Brain microvascular endothelial cell (primary cell): ENCODE results near the gene THADA.

Source experiments
- DNase-seq: peaks from one replicate; pipeline ENCODE4 v3.0.0-alpha.2; 2020
- H3K27ac ChIP-seq: fragments of 250-450 bp; sonication (Bioruptor Pico); 2 replicates; pipeline ENCODE4 v1.5.1; 2020; ENCODE audit warnings: mild to moderate bottlenecking, moderate library complexity
- H3K27me3 ChIP-seq: fragments of 250-450 bp; sonication (Bioruptor Pico); replicated peaks from 2 replicates; pipeline ENCODE4 v1.5.1; 2020; ENCODE audit warnings: mild to moderate bottlenecking
- H3K36me3 ChIP-seq: fragments of 250-450 bp; sonication (Bioruptor Pico); replicated peaks from 2 replicates; pipeline ENCODE4 v1.5.1; 2020; ENCODE audit warnings: mild to moderate bottlenecking
- H3K4me3 ChIP-seq: 2 replicates; pipeline ENCODE4 v1.5.1; 2011; ENCODE audit warnings: low read depth, mild to moderate bottlenecking, control low read depth, low read length, moderate library complexity
- in situ Hi-C: cut with HindIII; loops from 2 replicates; pipeline ENCODE4 v1.10.0; 2017; ENCODE audit warnings: low sequenced_read_pairs, low pct_ligation_motif_present
- TF ChIP-seq, protein P1 (sequence below): IDR thresholded peaks from 2 replicates; pipeline ENCODE4 v1.5.1; 2011; ENCODE audit warnings: low read depth, mild to moderate bottlenecking, moderate library complexity, low read length, control low read depth, inconsistent platforms; ENCODE audit errors: missing control alignments

Gene THADA

DNA sequence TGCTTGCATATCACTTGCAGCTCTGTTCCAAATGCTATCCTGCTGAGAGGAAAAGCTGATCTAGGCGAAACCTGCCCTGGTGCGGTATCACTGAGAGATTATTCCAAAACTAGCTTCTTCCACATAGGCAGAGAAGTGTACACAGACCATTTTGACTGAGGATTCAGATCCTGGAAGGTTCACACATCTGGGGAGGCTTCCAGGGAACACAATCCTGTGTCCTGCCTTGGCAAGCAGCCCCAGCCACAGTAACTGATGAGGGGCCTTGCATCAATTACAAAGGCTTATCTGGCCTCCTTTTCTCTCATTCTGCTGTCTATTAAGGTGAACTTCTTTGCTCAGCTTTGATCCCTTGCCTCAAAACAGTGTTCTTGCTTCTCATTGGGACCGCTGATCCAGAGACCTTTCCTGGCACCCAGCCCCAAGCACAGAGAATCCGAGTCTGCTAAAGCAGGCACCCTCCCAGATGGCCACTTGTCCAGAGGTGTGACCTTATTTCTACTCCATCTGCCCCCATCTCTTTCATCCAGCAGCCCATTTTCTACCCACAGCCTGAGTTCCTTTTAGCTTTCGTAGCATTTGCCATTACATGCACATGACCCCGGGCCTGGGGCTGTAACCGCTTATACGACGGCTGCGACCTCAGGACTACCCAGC is 317.1 kb downstream of the THADA start:
- DNase-seq, result no peak
- in situ Hi-C loops, result no loop called here
- H3K4me3 ChIP-seq, result no peak overlapping the region
- H3K27ac ChIP-seq, result no peak overlapping the region
- no peaks in the 10 kb centered on the region for H3K27me3 ChIP-seq
- TF ChIP-seq, protein P1, sequence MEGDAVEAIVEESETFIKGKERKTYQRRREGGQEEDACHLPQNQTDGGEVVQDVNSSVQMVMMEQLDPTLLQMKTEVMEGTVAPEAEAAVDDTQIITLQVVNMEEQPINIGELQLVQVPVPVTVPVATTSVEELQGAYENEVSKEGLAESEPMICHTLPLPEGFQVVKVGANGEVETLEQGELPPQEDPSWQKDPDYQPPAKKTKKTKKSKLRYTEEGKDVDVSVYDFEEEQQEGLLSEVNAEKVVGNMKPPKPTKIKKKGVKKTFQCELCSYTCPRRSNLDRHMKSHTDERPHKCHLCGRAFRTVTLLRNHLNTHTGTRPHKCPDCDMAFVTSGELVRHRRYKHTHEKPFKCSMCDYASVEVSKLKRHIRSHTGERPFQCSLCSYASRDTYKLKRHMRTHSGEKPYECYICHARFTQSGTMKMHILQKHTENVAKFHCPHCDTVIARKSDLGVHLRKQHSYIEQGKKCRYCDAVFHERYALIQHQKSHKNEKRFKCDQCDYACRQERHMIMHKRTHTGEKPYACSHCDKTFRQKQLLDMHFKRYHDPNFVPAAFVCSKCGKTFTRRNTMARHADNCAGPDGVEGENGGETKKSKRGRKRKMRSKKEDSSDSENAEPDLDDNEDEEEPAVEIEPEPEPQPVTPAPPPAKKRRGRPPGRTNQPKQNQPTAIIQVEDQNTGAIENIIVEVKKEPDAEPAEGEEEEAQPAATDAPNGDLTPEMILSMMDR, result no peak
- H3K36me3 ChIP-seq, result peaks cover under 1% of the 10 kb centered on the region

DNA sequence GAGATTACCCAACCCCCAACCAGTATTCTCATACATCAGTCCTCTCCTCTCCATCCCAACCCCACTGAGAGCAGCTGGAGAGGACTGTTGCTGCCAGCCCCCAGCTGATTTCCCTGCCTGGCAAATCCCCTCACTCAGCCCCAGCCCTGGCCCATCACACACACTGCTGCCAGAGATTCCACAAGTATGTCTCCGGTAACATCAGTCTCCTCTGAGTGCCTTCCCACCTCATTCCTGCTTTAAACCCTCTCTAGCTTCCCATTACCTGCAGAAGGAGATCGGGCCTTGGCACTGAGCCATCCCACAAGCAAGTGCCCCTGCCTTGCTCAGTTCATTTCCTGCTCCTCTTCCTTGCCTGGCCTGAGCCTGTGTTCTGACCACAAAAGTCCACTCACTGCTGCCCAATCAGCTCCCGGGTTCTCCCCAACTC is 318.9 kb downstream of the THADA start:
- H3K4me3 ChIP-seq, result no peak overlapping the region
- no peak for DNase-seq
- TF ChIP-seq, protein P1, result no peak

DNA sequence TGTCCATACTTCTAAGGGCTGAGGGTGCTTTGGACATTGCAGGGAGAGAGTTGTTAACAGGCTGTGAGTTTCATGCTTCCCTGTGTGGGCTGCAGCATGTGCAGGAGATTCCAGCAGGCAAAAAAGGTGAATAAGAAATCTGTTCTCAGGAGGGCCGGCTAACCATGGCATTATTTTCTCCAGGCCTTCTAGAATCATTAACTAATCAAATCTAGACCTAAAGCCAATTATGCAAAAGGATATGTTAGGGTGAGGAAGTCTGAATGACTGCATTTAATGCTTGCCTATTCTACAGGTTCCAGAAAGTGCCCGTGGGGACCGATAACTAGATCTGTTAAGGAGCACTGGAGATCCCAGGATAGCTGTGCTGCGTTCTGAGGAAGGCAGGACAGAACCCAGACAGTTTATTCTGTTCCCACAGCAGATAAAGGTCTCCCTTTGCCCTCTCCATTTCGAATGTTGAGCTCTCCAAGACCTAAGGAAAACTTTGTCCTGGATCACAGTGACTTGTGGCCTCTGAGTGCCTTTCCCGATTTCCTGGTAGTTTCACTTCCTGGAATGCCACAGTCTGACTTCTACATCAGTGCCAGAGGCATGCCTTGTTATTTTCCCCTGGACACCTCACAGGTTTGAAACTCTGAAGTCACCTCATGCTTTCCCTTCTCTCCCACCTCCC is 319.4 kb downstream of the THADA start:
- H3K36me3 ChIP-seq, result no peaks in the 10 kb centered on the region
- in situ Hi-C loops, result no loop called here
- no peak overlapping the region for H3K27ac ChIP-seq
- H3K4me3 ChIP-seq, result no peak overlapping the region
- no peaks in the 10 kb centered on the region for H3K27me3 ChIP-seq
- no peak for DNase-seq
- TF ChIP-seq, protein P1, result no peak

More for the DNA sequence above, 318.9 kb downstream of the THADA start:
- Histone ChIP-seq H3K27me3 (no peaks in the 10 kb centered on the region), H3K27ac (no peak overlapping the region), H3K36me3 (no peaks in the 10 kb centered on the region)
- in situ Hi-C loops, result no loop called here

DNA sequence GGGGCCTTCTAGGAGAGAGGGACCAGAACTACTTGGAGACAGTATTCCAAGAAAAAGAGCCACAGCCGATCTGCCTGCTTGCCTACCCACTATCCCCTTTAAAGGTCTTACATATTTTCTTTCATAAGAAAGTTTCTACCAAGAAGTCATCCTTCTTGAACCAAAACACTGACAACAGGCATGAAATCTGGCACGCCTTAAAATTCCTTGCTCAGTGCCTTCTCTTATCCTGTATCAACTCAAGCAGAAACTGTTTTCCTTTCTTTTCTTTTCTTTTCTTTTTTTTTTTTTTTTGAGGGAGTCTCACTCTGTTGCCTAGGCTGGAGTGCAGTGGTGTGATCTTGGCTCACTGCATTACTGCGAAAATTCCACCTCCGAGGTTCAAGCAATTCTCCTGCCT is 321.1 kb downstream of the THADA start:
- TF ChIP-seq, protein P1, result no peak
- no peak for DNase-seq
- H3K36me3 ChIP-seq, result no peaks in the 10 kb centered on the region
- no peak overlapping the region for H3K4me3 ChIP-seq
- in situ Hi-C loops, result no loop called here
- no peaks in the 10 kb centered on the region for H3K27me3 ChIP-seq
- no peak overlapping the region for H3K27ac ChIP-seq

DNA sequence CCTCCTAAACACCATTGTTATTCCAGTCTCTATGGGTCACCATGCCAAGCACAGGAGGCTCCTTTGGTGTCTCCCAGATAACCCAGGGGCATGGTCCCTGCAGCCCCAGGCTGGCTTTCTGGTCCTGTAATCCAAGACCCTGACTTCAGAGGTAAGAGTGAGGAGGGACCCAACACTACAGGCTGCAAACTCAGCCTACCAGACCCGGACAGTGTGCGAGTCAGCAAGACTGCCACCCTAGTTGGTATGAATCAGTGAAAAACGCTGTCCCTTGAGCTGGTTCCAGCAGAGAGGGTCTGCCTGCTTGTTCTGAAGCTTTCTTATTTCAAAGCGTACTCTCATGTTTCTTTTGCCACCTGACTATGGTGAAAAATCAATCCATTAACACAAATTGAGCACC is 321.8 kb downstream of the THADA start:
- DNase-seq, result no peak
- H3K27ac ChIP-seq, result no peak overlapping the region
- TF ChIP-seq, protein P1, result no peak

More for the DNA sequence above, 321.8 kb downstream of the THADA start:
- Histone ChIP-seq H3K36me3 (no peaks in the 10 kb centered on the region), H3K27me3 (no peaks in the 10 kb centered on the region), H3K4me3 (no peak overlapping the region)
- in situ Hi-C loops, result no loop called here
